Endometrium (tissue), 2 donors: ENCODE results near the gene SLC6A18.

Source experiments
- FAIRE-seq: peaks from 2 replicates; lab custom pipeline; 2012; peaks lifted over from hg19 to GRCh38; lab: Jason Lieb, UNC
- donor health status: control.
- donor health status: control.

The SLC6A18 gene

DNA sequence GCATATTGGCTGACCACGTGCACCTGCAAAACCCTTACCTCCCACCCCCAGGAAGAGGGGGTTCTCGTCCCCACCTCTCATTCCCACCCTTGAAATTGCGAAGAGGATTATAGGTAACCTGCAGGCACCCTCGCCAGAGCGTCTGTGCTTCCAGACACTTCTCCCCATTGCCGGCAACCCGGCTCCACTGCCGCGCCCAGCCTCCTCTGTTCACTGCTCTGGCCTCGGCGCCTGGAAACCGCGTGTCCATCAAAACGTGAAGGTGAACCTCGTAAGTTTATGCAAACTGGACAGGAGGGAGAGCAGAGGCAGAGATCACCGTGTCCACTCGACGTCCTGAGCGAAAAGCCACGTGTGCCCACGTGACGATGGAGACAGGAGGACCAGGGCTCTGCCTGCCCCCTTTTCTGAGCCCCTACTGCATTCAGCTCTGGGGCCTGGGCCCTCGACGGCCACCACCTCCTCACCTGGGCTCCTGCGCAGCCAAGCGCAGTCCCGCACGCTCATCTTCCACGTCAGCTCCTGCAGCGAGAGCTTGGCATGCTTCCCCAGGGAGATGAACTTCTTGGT is 67.8 kb downstream of the SLC6A18 start:
- no peak for FAIRE-seq

- no peak for FAIRE-seq
These were observed 68.4 kb downstream of the SLC6A18 start for GRCh38 chr5:1293416-1294205.

- no peak for FAIRE-seq
These were observed 69.1 kb downstream of the SLC6A18 start for GRCh38 chr5:1294206-1294834.

DNA sequence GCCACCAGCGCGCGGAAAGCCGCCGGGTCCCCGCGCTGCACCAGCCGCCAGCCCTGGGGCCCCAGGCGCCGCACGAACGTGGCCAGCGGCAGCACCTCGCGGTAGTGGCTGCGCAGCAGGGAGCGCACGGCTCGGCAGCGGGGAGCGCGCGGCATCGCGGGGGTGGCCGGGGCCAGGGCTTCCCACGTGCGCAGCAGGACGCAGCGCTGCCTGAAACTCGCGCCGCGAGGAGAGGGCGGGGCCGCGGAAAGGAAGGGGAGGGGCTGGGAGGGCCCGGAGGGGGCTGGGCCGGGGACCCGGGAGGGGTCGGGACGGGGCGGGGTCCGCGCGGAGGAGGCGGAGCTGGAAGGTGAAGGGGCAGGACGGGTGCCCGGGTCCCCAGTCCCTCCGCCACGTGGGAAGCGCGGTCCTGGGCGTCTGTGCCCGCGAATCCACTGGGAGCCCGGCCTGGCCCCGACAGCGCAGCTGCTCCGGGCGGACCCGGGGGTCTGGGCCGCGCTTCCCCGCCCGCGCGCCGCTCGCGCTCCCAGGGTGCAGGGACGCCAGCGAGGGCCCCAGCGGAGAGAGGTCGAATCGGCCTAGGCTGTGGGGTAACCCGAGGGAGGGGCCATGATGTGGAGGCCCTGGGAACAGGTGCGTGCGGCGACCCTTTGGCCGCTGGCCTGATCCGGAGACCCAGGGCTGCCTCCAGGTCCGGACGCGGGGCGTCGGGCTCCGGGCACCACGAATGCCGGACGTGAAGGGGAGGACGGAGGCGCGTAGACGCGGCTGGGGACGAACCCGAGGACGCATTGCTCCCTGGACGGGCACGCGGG is 69.9 kb downstream of the SLC6A18 start, which contains the start of gene TERT:
TSS of gene TERT (minus strand) at position 234 of the 815 bp plus-strand sequence. CDS start at position 155, 79 bp downstream.
- no peak for FAIRE-seq

- no peak for FAIRE-seq
These were observed 70.5 kb downstream of the SLC6A18 start for GRCh38 chr5:1295650-1296037.
